OCI-LY7 (cell line): ENCODE results near the gene ZNF620.

Experiments used
- CTCF ChIP-seq: fragments of 200-600 bp; sonication (generic); conservative IDR thresholded peaks from 2 replicates; pipeline ENCODE4 v1.5.1; 2014; ENCODE audit warnings: mild to moderate bottlenecking, antibody characterized with exemption, low read length, moderate library complexity, mixed read lengths
- EZH2phosphoT487 ChIP-seq: fragments of 200-600 bp; sonication (generic); IDR thresholded peaks from 2 replicates; pipeline ENCODE4 v1.6.1; 2018; ENCODE audit warnings: low read depth, borderline replicate concordance, mild to moderate bottlenecking, mixed run types, antibody characterized with exemption, low read length, moderate library complexity, mixed read lengths

- no peak for TF ChIP-seq CTCF
- no peak for TF ChIP-seq EZH2phosphoT487
These were observed 12.2 kb downstream of the ZNF620 start for GRCh38 chr3:40518067-40518466.
